PC-9 (cell line): ENCODE data around the gene CD55. TPM values are rescaled to one million over a fixed set of nuclear protein-coding genes. Genes with fewer than 3 reads are reported as not detected.
A peak's percentile ranks its signal among the peaks of the same experiment; 100 is the strongest.

Source experiments
- BruUV-seq: library from RNA; stranded (reverse); fragments of 400-500 nt; replicated peaks from 2 replicates; lab custom pipeline; 2021; lab: Mats Ljungman, UMichigan
- CTCF ChIA-PET: fragments of 300-600 bp; sonication (Branson Sonifier 250); formaldehyde crosslinking; loops from one replicate; lab custom pipeline; 2022; ENCODE audit warnings: antibody characterized with exemption; lab: Charles Lee
- POLR2A ChIA-PET: fragments of 300-600 bp; sonication (Branson Sonifier 250); formaldehyde crosslinking; loops from one replicate; lab custom pipeline; 2022; ENCODE audit warnings: antibody characterized with exemption; ENCODE audit not compliant: unreplicated experiment; lab: Charles Lee
- DNase-seq, 2 experiments: peaks; one replicate each; pipeline versions ENCODE4 v3.0.0 to v3.0.0-alpha.2; 2015 to 2022; ENCODE audit warnings: mixed read lengths in 1 of 2
- H2AFZ ChIP-seq: fragments of 200-600 bp; sonication (generic); 2 replicates; pipeline ENCODE4 v1.8.1; 2017; ENCODE audit warnings: antibody characterized with exemption
- H3F3A ChIP-seq: fragments of 200-600 bp; sonication (generic); 2 replicates; pipeline ENCODE4 v1.8.1; 2017; ENCODE audit warnings: antibody characterized with exemption, mild to moderate bottlenecking, low read depth; ENCODE audit not compliant: insufficient read depth
- H3K27ac ChIP-seq: fragments of 200-600 bp; sonication (generic); 2 replicates; pipeline ENCODE4 v1.6.1; 2016; ENCODE audit warnings: mixed run types
- H3K27me3 ChIP-seq: fragments of 200-600 bp; sonication (generic); 2 replicates; pipeline ENCODE4 v1.6.1; 2016; ENCODE audit warnings: low read depth, mixed run types; ENCODE audit not compliant: insufficient read depth
- H3K36me3 ChIP-seq: fragments of 200-600 bp; sonication (generic); 2 replicates; pipeline ENCODE4 v1.6.1; 2016; ENCODE audit warnings: low read depth, mixed run types
- H3K4me1 ChIP-seq: fragments of 200-600 bp; sonication (generic); replicated peaks from 2 replicates; pipeline ENCODE4 v1.6.1; 2016; ENCODE audit warnings: mixed run types; ENCODE audit not compliant: insufficient read depth
- H3K4me2 ChIP-seq: fragments of 200-600 bp; sonication (generic); 2 replicates; pipeline ENCODE4 v1.6.1; 2017; ENCODE audit warnings: mixed run types
- H3K4me3 ChIP-seq: fragments of 200-600 bp; sonication (generic); 2 replicates; pipeline ENCODE4 v1.6.1; 2016; ENCODE audit warnings: mixed run types
- H3K79me2 ChIP-seq: fragments of 200-600 bp; sonication (generic); 2 replicates; pipeline ENCODE4 v1.6.1; 2017; ENCODE audit warnings: low read depth, mixed run types
- H3K9me2 ChIP-seq: fragments of 200-600 bp; sonication (generic); 2 replicates; pipeline ENCODE4 v1.8.1; 2017; ENCODE audit warnings: mild to moderate bottlenecking; ENCODE audit not compliant: insufficient read depth
- H3K9me3 ChIP-seq: fragments of 200-600 bp; sonication (generic); 2 replicates; pipeline ENCODE4 v1.8.1; 2016; ENCODE audit warnings: low read depth; ENCODE audit not compliant: insufficient read depth
- H4K20me1 ChIP-seq: fragments of 200-600 bp; sonication (generic); 2 replicates; pipeline ENCODE4 v1.8.1; 2017; ENCODE audit not compliant: insufficient read depth
- CTCF ChIP-seq: fragments of 200-600 bp; sonication (generic); conservative IDR thresholded peaks from 2 replicates; pipeline ENCODE4 v1.6.1; 2017; ENCODE audit warnings: mixed run types, antibody characterized with exemption, mild to moderate bottlenecking, moderate library complexity
- EZH2 ChIP-seq: fragments of 200-600 bp; sonication (generic); IDR thresholded peaks from 2 replicates; pipeline ENCODE4 v1.8.0; 2017; ENCODE audit warnings: antibody characterized with exemption, low read depth
- intact Hi-C: fragments of 100-400 bp; cut with micrococcal nuclease; formaldehyde crosslinking; loops from one replicate; pipeline ENCODE4 v1.10.0; 2022; ENCODE audit not compliant: unreplicated experiment
- total RNA-seq: library from RNA; stranded (reverse); gene quantifications from 2 replicates; pipeline ENCODE4 v1.2.3, GENCODE V29; 2021

CD55 gene
- total RNA-seq, 1 experiment from 2014 or later, result 45.9 TPM

GRCh38 chr1:207311888-207312603 is 9.4 kb upstream of the CD55 start:
- no peak for TF ChIP-seq EZH2
- no peak for TF ChIP-seq CTCF
- H3K4me2 ChIP-seq, result peak overlapping the region; percentile 18; the same call in 1 of the 2 replicates
- no peak overlapping the region for H3K4me3 ChIP-seq
- H3F3A ChIP-seq, result peaks cover 15% of the 10 kb centered on the region
- peaks cover 71% of the 10 kb centered on the region for H3K4me1 ChIP-seq
- no peaks in the 10 kb centered on the region for H3K9me3 ChIP-seq
- H3K27me3 ChIP-seq, result no peaks in the 10 kb centered on the region
- no peaks in the 10 kb centered on the region; the same call in 1 of the 2 replicates for H3K9me2 ChIP-seq
- ChIA-PET POLR2A (interaction anchor here (0.7 kb wide), 1 partner anchor 283 kb away, joined by 3 read pairs; no protein-coding TSS in a partner anchor), CTCF (no interaction called here)
- no peaks in the 10 kb centered on the region for H3K79me2 ChIP-seq
- no TSS peak for BruUV-seq
- H2AFZ ChIP-seq, result no peak overlapping the region
- no peaks in the 10 kb centered on the region for H3K36me3 ChIP-seq
- intact Hi-C loops, result no loop called here
- DNase-seq, result no peak
- no peak overlapping the region for H3K27ac ChIP-seq
- H4K20me1 ChIP-seq, result no peaks in the 10 kb centered on the region

GRCh38 chr1:207312604-207312920 is 8.9 kb upstream of the CD55 start:
- intact Hi-C loops, result no loop called here
- DNase-seq, result no peak
- H3K27me3 ChIP-seq, result no peaks in the 10 kb centered on the region

GRCh38 chr1:207313131-207313530 is 8.3 kb upstream of the CD55 start:
- Histone ChIP-seq H3F3A (peaks cover 25% of the 10 kb centered on the region), H3K9me3 (no peaks in the 10 kb centered on the region), H3K4me3 (no peak overlapping the region), H3K27me3 (no peaks in the 10 kb centered on the region), H3K36me3 (no peaks in the 10 kb centered on the region), H2AFZ (no peak overlapping the region), H3K9me2 (no peaks in the 10 kb centered on the region; the same call in 1 of the 2 replicates), H3K79me2 (no peaks in the 10 kb centered on the region), H3K4me2 (no peak overlapping the region), H4K20me1 (no peaks in the 10 kb centered on the region), H3K27ac (no peak overlapping the region), H3K4me1 (peaks cover 82% of the 10 kb centered on the region)
- TF ChIP-seq CTCF (no peak), EZH2 (no peak)
- intact Hi-C loops, result no loop called here
- ChIA-PET POLR2A (no interaction called here), CTCF (no interaction called here)
- BruUV-seq, result no TSS peak
- DNase-seq, result no peak

More at GRCh38 chr1:207312604-207312920, 8.9 kb upstream of the CD55 start:
- Histone ChIP-seq H3K27ac (no peak overlapping the region), H3K4me2 (peak overlapping the region; percentile 18; the same call in 1 of the 2 replicates), H3K79me2 (no peaks in the 10 kb centered on the region), H3F3A (peaks cover 20% of the 10 kb centered on the region), H2AFZ (no peak overlapping the region), H3K9me3 (no peaks in the 10 kb centered on the region), H4K20me1 (no peaks in the 10 kb centered on the region), H3K4me1 (peaks cover 76% of the 10 kb centered on the region), H3K9me2 (no peaks in the 10 kb centered on the region; the same call in 1 of the 2 replicates), H3K4me3 (no peak overlapping the region), H3K36me3 (no peaks in the 10 kb centered on the region)
- TF ChIP-seq CTCF (no peak), EZH2 (no peak)
- no TSS peak for BruUV-seq
- POLR2A ChIA-PET, result interaction anchor here (0.7 kb wide), 1 partner anchor 284 kb away, joined by 3 read pairs; no protein-coding TSS in a partner anchor
- CTCF ChIA-PET, result no interaction called here
